Glutamatergic neuron (in vitro differentiated cells): ENCODE data around the gene LMF2. TPM values are rescaled to one million over a fixed set of nuclear protein-coding genes. Genes with fewer than 3 reads are reported as not detected.

Source experiments
- DNase-seq: peaks from one replicate; pipeline ENCODE4 v3.0.0; 2022
- H3K27ac Mint-ChIP-seq: one replicate; pipeline ENCODE4 v1.8.0; 2020; ENCODE audit warnings: mild to moderate bottlenecking, mixed read lengths, inconsistent platforms; ENCODE audit not compliant: unreplicated experiment
- H3K27me3 Mint-ChIP-seq: one replicate; pipeline ENCODE4 v1.8.0; 2020; ENCODE audit warnings: mild to moderate bottlenecking, moderate library complexity, mixed read lengths, inconsistent platforms; ENCODE audit not compliant: unreplicated experiment
- H3K36me3 Mint-ChIP-seq: one replicate; pipeline ENCODE4 v1.8.0; 2020; ENCODE audit warnings: mild to moderate bottlenecking, mixed read lengths, inconsistent platforms; ENCODE audit not compliant: unreplicated experiment
- H3K4me1 Mint-ChIP-seq: one replicate; pipeline ENCODE4 v1.8.0; 2020; ENCODE audit warnings: mild to moderate bottlenecking, low read depth, mixed read lengths, inconsistent platforms; ENCODE audit not compliant: unreplicated experiment
- H3K4me3 Mint-ChIP-seq: one replicate; pipeline ENCODE4 v1.8.0; 2020; ENCODE audit warnings: mild to moderate bottlenecking, mixed read lengths, inconsistent platforms; ENCODE audit not compliant: unreplicated experiment
- H3K9me3 Mint-ChIP-seq: one replicate; pipeline ENCODE4 v1.8.0; 2020; ENCODE audit warnings: mild to moderate bottlenecking, moderate library complexity, mixed read lengths, inconsistent platforms; ENCODE audit not compliant: unreplicated experiment
- total RNA-seq: library from RNA; stranded (reverse); fragmentation: NEBNext Ultra II Directional; extraction: Animal tissue kit (Norgen Biotek cat#: 25700); gene quantifications from one replicate; pipeline ENCODE4 v1.2.1, GENCODE V29; 2021; ENCODE audit not compliant: unreplicated experiment
- TF ChIP-seq, protein P1 (sequence below): fragments of 200-600 bp; sonication (generic); IDR thresholded peaks from one replicate; pipeline ENCODE4 v1.5.0; 2021; ENCODE audit not compliant: partially characterized antibody, unreplicated experiment

The LMF2 gene
- total RNA-seq, 1 donor from 2014 or later = 62.2 TPM

DNA sequence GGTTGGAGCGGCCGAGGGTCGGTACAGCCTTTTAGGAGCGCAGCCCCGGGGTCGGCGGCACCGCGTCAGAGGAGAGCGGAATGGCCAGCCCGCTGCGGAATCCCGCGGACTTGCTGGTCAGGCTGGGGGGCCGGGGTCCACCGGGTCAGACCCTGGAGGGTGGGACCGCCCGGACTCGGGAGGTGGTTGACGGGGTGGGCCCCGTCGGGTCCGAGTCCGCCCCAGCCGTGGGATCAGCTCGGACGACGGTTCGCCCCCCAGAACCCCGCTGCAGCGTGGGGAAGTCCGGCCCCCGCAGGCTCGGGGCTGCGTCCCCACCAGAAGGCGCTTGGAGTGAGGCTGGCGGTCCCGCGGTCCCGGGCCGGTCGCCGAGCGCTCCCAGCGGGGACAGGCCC, 26.5 kb downstream of the LMF2 start:
- Mint-ChIP-seq H3K9me3 (peaks cover 16% of the 10 kb centered on the region), H3K27me3 (peaks cover 21% of the 10 kb centered on the region), H3K36me3 (no peaks in the 10 kb centered on the region), H3K4me3 (peak overlapping the region; percentile 55), H3K27ac (no peak overlapping the region), H3K4me1 (peaks cover 11% of the 10 kb centered on the region)
- TF ChIP-seq, protein P1, sequence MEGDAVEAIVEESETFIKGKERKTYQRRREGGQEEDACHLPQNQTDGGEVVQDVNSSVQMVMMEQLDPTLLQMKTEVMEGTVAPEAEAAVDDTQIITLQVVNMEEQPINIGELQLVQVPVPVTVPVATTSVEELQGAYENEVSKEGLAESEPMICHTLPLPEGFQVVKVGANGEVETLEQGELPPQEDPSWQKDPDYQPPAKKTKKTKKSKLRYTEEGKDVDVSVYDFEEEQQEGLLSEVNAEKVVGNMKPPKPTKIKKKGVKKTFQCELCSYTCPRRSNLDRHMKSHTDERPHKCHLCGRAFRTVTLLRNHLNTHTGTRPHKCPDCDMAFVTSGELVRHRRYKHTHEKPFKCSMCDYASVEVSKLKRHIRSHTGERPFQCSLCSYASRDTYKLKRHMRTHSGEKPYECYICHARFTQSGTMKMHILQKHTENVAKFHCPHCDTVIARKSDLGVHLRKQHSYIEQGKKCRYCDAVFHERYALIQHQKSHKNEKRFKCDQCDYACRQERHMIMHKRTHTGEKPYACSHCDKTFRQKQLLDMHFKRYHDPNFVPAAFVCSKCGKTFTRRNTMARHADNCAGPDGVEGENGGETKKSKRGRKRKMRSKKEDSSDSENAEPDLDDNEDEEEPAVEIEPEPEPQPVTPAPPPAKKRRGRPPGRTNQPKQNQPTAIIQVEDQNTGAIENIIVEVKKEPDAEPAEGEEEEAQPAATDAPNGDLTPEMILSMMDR = no peak
- DNase-seq = no peak

DNA sequence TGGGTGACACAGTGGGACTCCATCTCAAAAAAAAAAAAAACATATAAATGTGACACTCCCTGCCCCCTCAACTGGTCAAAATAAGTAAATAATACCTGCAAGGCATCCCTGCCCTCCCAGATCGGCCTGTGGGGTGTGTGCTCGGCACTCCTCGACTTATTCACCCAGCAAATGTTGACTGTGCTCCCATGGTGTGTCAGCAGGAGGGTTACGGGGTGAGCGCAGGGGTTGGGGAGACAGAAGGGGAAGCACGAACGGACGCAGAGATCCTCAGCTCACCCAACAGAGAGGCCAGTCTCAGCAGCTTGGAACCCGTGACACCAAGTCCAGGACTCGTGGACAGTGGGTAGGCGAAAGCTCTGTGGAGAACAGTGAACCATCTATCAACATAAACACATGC, 27.8 kb downstream of the LMF2 start:
- peak overlapping the region; percentile 61 for H3K4me3 Mint-ChIP-seq

DNA sequence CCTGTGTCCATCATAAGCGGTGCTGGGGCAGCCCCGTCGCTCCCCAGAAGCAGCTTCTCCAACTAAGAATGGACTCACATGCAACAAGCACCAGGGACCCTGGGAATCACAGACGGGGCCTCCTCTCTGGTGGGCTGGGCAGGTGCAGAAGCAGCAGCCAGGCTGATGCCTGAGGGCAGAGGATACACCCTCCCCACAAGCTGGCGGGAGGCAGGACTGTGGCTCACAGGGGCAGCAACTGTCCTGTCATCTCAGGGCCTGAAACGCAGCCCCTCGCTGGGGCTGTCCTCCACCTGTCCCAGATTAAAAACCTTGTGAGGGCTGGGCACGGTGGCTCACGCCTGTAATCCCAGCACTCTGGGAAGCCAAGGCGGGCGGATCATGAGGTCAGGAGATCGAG, 29.6 kb downstream of the LMF2 start:
- peak overlapping the region; percentile 17 for H3K27ac Mint-ChIP-seq
- no peaks in the 10 kb centered on the region for H3K36me3 Mint-ChIP-seq
- H3K9me3 Mint-ChIP-seq = peaks cover 25% of the 10 kb centered on the region
- H3K4me3 Mint-ChIP-seq = no peak overlapping the region
- peaks cover 23% of the 10 kb centered on the region for H3K4me1 Mint-ChIP-seq
- peaks cover 18% of the 10 kb centered on the region for H3K27me3 Mint-ChIP-seq
- TF ChIP-seq, protein P1 = no peak
- DNase-seq = peak; percentile 25

More for the DNA sequence above, 27.8 kb downstream of the LMF2 start:
- H3K27me3 Mint-ChIP-seq = peaks cover 20% of the 10 kb centered on the region
- peaks cover 15% of the 10 kb centered on the region for H3K4me1 Mint-ChIP-seq
- no peak for DNase-seq
- peak overlapping the region; percentile 48 for H3K27ac Mint-ChIP-seq
- H3K36me3 Mint-ChIP-seq = no peaks in the 10 kb centered on the region
- TF ChIP-seq, protein P1 = no peak
- peaks cover 18% of the 10 kb centered on the region for H3K9me3 Mint-ChIP-seq

DNA sequence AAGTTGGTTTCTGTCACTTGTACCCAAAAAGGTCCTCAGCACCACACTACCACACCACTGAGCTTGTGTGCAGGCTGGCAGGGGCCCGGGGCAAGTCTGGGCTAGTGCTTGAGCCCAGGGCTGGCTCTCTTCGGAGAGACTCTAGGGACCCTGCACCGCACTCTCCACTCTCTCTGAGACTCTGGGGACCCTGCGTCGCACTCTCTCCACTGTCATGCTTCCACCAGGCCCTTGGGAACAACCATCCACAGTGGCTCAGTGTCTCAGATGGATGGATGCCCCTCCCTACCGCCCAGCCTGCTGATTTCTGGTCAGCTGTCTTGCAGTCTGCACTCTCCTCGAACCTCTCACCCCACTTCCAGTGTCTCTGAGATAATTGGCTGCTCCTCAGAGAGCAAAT, 30.6 kb downstream of the LMF2 start:
- Mint-ChIP-seq H3K27ac (peak overlapping the region; percentile 79), H3K4me3 (peak overlapping the region; percentile 66), H3K27me3 (peaks cover 21% of the 10 kb centered on the region)

DNA sequence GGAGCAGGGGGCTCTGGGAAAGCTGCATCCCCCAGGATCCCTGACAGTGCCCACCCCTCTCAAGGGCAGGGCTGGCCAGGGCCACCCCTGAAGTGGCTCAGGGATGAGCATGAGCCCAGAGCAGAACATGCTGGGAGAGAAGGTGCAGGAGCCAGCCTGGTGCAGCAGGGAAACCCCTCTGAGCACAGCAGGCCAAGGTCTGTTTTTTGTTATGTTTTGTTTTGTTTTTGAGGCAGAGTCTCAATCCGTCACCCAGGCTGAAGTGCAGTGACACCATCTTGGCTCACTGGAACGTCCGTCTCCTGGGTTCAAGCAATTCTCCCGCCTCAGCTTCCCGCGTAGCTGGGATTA, 31.9 kb downstream of the LMF2 start:
- Mint-ChIP-seq H3K27ac (peak overlapping the region; percentile 43), H3K27me3 (peaks cover 19% of the 10 kb centered on the region), H3K36me3 (no peaks in the 10 kb centered on the region)

More for the DNA sequence above, 30.6 kb downstream of the LMF2 start:
- peak; percentile 53 for DNase-seq
- Mint-ChIP-seq H3K9me3 (peaks cover 25% of the 10 kb centered on the region), H3K36me3 (no peaks in the 10 kb centered on the region), H3K4me1 (peaks cover 25% of the 10 kb centered on the region)
- TF ChIP-seq, protein P1 = no peak

More for the DNA sequence above, 31.9 kb downstream of the LMF2 start:
- peaks cover 23% of the 10 kb centered on the region for H3K9me3 Mint-ChIP-seq
- TF ChIP-seq, protein P1 = no peak
- peak; percentile 16 for DNase-seq
- H3K4me1 Mint-ChIP-seq = peaks cover 30% of the 10 kb centered on the region
- peak overlapping the region; percentile 73 for H3K4me3 Mint-ChIP-seq
